Measurements from ENCODE around the gene ZBTB12.
A peak's percentile ranks its signal among the peaks of the same experiment; 100 is the strongest.
"Not testable (repeated sequence)": the region's sequence is repeated elsewhere in the genome, so short reads cannot be mapped to it uniquely, and the experiment has no call there.

ZBTB12 gene

DNA sequence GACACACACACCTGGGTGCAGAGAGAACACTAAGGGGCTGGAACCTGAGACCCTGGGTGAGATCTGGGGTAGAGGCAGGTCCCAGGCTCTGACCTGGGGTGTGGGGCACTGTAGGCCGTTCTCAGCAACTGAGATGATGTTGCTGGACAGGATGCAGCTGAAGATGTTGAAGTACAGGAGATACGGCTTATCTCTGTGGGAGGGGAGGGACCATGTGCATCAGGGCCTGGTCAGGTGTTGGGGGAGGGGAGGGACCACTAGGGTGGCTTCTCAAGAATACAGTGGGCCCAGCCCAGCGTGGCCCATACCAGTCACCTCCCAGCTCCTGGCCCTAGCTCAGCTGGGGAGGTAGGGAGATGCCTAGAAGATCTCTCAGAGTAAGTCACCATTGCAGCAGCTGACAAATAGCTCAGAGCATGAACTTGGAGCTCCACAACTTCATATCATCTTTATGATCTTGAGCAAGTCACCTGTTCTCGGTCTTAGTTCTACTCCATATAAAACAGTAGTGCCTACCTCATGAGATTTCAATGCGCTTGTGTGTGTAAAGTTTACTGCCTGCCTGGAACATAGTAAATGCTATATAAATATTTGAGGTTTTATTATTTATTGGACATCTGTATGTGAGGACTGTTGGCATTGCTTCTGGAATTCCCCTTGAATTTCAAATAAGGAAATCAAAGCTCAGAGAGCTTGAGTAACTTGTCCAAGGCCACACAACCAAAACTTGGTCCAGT is 26.9 kb downstream of the ZBTB12 start:
- FAIRE-seq, result no peak

DNA sequence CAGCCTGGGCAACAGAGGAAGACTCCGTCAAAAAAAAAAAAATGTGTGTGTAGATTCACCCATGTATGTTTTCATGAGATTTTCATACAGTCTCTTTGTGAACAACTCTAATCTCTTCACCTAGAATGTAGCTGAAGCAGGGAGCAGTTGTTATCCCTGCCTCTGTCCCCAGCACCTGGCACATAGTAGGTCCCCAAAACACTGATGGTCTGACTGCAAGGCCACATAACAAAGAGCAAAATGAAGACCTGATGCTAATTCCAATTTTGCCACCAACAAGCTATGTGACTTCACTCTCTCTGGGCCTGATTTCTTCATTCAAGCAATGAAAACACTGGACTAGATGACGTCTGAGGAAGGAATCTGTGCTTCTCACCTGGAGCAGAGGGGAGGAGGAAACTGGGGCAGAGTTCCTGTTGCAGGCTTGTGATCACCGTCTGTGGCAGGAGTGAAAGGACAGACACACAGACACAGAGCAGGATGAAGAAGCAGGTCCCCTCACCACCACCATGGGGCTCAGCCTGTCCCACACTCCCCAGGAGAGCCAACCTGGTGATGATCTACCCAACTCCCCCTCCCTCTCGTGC is 27.7 kb downstream of the ZBTB12 start:
- FAIRE-seq, result no peak

DNA sequence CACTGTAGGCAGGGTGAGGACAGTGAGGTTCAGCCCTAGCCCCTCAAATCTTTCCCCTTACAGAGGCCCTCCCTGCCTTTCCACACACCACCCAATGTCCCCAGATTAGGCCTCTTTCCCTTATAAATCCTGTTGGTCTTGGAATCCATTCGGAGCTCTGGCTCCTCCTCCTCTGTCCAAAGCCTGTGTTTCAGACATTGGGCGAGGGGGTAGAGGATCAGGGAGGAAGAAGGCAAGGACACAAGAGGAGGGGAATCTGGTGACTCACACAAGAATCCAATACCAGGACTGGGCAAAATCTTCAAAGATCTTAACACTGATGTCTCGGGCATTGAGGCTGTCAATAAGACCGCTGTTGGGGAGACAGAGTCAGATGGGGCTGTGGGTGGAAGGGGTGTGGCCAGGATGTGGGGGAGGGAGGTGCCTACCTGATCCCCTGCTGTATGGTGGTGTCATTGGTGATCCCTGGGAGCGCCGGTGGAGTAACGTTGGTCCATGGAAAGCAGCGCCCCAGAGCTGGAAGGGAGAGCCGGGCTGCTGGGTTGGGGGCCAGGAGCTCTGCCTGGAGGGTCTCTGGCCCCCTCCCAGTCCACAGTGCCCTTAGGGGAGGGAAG is 30.7 kb downstream of the ZBTB12 start:
- FAIRE-seq, result no peak

DNA sequence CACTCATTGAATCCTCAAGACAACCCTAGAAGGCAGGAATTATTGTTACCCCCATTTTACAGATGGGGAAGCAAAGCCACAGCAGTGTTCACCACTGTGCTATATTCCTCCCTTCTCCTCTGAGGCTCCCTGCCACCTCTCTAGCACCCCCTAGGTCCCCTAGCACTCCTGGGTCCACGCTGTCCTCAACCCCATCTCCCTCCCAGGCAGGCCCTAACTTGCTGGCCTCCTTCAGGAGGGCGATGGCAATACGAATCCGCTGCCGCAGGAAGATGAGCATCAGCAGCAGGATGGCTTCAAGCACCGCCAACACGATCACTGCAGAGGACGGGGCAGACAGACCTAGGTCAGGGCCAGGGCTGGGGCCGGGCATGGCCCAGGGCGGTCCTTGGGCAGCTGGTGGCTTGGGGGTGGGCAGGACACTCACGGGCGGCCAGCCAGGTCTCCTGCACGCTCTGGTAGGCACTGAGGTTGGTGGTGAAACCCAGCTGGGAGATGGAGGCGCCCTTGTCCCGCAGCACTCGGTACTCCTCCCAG is 31.4 kb downstream of the ZBTB12 start:
- no peak for FAIRE-seq

DNA sequence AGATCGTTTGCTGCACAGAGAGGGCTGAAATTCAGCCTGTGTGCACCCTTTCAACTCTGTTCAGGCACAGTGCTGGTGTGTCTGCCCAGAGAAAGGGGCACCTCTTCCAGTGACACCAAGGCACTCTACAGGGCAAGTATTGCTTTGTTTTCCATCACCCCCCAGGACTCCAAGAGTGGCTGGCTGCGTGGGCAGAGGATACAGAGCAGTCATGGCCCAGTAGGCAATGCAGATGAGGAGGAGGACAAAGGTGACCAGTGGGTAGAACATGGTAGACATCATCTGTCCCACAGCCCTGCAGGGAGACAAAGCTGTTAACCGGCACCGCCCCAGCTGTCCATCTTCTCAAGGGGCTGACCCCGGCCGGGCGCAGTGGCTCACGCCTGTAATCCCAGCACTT is 32.5 kb downstream of the ZBTB12 start:
- FAIRE-seq, result no peak

DNA sequence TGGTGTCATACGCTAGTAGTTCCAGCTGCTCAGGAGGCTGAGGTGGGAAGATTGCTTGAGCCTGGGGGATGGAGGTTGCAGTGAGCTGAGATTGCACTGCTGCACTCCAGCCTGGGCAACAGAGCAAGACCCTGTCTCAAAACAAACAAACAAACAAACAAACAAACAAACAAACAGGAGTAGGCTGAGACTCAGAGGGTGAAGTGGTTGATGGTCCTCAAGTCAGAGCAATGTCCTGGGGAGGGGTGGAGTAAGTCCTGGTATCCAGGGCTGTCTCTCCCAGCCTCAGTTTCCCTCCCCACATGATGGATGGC is 33.3 kb downstream of the ZBTB12 start:
- not testable (repeated sequence) for FAIRE-seq

DNA sequence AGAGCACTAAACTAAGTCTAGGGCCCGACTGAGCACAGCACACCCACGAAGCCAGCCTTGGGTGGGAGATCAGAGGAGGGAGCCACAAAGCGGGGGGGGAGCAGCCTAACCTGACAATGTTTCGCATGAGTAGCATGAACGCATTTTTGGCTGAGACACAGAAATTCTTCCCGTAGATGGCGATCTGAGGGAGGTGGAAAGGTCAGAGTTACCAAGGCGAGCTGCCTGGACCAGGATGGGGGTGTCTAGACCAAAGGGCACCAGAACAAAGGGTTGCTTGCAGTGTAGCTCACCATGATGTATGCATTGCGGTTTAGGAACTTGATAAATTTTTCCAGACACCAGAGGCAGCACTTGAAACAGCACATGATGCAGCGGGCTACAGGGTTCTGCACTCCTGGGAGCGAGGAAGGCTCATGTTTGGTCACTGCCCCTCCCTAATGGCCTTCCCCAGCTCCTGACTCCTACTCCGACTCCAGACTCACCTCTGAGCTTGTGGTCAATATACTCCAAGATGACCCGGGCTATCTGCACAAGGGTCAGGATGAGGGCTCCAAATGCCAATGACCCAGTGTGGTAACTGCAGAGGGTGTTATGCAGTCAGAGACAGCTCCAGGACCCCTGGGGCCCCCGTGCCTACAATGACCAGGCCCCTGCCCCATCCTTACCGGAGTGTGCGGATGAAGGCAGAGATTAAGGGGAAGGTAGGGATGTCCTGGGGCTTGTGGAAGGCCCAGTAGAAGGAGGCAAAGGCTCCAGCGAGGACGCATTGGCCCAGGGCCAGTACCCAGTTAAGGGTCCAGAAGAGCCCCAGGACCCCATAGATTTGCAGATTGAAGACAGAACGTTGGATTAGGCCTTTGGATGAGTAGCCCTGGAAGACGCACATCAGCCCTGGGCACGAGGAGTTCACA is 36.4 kb downstream of the ZBTB12 start:
- FAIRE-seq, result no peak

DNA sequence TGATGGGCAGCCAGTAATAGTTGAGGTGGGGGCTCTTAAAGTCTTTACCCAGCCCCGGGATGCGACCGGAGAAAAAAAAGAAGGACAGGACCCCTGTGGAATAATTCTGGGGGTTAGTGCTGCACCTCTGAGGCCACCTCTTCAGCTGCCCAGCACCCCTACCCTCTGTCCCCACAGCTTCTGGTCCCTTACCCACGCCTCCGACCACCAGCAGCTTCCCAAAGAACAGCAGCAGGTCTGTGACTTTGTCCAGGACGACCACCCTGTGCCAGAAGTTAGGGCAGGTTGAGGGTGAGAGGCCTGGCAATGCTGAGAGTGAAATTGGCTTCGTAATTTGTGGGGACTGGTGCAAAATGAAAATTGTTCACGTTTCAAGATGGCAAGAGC is 37.1 kb downstream of the ZBTB12 start:
- FAIRE-seq, result no peak

DNA sequence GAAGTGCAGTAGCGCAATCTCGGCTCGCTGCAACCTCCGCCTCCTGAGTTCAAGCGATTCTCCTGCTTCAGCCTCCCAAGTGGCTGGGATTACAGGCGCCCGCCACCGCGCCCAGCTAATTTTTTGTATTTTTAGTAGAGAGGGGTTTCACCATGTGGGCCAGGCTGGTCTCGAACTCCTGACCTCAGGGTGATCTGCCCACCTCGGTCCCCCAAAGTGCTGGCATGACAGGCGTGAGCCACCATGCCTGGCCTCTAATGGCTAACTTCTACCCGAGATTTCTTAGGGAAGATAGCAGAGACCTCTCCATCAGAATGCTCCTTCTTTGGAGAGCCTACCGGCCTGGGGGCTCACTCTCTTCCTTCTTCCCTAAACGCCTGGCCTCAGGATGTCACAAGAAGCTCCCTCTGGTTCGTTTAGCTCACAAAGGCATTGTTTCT is 37.7 kb downstream of the ZBTB12 start:
- FAIRE-seq, result not testable (repeated sequence)

DNA sequence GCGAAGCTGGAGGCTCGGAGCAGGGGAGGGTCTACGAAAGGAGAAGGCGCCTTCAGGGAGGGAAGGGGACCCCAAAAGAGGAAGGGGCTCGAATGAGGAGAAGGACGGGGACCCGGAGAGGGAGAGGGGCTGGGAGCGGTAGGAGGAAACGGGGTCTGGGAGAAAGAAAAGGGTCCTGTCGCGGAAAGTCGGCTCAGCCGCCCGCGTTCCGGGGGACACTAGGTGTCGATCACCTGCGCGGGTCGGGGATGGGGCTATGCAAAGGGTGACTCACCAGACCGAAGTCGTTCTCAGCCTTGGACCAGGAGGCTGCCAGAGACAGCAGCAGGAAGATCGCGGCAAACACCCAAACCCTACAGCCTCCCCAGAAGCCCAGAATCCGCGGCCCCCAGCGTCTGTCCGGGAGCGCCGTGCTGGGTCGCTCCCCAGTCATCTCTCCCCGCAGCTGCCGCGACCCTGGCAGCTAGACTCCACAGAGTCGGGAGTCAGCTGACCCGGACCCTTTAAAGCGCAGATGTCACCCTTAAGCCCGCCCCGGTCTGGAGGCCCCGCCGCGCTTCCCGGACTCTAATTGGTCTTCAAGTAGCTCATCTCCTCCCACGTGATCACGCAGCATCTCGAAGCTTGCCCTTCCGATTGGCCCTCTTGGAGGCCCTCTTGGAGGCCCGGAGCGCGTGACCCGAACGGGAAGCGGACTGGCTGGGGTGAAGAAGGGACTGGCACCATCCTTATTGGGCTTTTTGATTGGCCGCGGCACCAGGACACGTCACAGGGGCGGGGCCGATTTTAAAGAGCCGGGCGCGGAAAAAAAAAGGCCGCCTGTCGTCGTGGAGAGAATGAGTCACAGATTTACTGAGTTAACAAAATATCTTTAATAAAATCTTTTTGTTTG is 39.3 kb downstream of the ZBTB12 start, which contains the start of gene NEU1:
TSS of gene NEU1 (minus strand) at position 478 of the 892 bp plus-strand sequence. CDS start at position 433, 45 bp downstream.
- FAIRE-seq, result peak; percentile 99

DNA sequence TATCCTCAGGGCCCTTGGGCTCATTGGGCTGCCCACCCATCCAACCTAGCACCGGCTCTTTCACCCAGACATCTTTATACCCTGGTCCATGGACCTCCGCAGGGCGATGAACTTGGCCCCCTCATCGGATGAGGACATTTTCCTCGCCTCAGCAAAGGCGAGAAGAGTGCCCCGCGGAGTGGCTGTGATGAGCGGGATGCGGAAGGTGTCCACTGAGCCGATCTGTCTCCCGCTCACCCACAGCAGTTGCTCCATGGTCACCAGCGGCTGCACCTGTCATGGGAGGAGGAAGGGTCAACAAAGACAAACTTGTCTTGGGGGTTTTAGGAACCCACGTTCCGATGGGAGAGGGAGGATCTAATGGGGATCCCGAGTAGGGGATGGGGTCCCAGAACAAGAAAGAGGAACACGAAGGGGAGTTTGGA is 40.0 kb downstream of the ZBTB12 start:
- no peak for FAIRE-seq

DNA sequence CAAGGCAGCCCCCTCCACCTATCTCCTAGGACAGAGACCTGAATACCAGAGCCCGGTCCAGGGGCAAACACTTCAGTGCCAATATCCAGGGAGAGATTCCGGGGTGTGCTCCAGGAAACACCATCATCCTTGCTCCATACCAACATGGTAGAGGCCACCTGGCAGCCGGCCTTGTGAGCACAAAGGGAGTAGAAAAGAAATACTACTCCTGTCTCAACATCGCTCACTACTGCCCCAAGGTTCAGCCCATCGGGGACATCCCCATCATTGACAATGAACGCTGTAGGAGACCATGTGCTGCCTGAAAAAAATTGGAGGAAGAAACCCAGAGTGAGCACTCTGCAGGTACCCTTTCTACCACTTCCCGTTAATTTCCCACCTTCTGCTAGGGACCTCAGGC is 40.7 kb downstream of the ZBTB12 start:
- no peak for FAIRE-seq

DNA sequence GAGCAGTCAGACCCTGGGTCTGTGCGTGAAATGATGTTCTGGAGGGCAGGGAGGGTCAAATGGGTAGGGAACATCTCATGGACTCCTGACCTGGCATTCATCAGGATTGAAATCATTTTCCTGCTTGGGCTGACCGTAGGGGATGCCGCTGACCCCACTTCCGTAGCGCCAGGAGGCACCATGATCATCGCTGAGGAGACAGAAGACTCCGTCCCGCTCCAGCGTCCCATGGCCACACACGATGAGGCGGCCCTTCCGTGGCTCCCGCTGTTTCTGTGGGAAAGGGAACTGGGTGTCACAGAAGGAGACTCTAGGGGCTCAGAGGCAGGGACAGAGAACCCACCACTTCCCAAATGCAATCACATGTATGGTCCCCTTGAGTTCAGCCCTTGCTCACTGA is 41.5 kb downstream of the ZBTB12 start:
- FAIRE-seq, result no peak

DNA sequence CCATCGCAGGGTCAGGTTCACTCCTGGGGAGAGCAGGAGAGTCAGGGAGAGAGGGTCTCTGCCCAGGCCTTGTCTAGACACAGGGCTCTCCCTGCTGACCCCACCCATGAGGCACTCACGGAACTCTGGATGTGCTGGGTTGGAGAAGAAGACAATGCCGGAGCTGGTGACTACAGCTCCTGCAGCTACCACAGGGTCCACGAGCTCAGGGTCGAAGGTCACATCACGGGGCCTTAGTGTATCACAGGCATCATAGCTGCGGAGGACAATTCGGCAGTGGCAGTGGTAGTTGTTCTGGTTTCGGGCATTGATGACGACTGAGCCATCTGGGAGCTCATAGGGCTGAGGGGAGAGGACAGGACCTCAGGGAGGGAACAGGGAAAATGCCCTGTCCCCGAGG is 42.0 kb downstream of the ZBTB12 start:
- no peak for FAIRE-seq

DNA sequence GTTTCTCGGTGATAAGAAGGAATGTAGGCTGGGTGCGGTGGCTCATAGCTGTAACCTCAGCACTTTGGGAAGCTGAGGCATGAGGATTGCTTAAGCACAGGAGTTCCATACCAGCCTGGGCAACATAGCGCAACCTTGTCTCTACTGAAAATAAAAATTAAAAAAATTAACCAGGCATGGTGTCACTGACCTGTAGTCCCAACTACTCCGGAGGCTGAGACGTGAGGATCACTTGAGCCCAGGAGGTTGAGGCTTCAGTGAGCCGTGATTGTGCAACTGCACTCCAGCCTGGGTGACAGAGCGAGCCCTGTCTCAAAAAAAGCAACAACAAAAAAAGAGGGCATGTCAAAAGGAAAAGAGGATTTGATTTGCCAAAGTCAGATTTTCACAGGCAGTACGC is 43.2 kb downstream of the ZBTB12 start:
- no peak for FAIRE-seq

DNA sequence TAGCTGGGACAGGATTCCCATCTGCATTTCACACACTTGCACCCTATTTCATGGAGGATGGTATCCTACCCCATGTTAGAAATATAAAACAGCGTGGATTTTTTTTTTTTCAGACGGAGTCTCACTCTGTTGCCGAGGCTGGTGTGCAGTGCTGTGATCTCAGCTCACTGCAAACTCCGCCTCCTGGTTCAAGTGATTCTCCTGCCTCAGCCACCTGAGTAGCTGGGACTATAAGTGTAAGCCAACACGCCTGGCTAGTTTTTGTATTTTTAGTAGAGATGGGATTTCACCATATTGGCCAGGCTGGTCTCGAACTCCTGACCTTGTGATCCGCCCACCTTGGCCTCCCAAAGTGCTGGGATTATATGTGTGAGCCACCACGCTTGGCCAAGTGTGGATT is 44.1 kb downstream of the ZBTB12 start:
- not testable (repeated sequence) for FAIRE-seq

DNA sequence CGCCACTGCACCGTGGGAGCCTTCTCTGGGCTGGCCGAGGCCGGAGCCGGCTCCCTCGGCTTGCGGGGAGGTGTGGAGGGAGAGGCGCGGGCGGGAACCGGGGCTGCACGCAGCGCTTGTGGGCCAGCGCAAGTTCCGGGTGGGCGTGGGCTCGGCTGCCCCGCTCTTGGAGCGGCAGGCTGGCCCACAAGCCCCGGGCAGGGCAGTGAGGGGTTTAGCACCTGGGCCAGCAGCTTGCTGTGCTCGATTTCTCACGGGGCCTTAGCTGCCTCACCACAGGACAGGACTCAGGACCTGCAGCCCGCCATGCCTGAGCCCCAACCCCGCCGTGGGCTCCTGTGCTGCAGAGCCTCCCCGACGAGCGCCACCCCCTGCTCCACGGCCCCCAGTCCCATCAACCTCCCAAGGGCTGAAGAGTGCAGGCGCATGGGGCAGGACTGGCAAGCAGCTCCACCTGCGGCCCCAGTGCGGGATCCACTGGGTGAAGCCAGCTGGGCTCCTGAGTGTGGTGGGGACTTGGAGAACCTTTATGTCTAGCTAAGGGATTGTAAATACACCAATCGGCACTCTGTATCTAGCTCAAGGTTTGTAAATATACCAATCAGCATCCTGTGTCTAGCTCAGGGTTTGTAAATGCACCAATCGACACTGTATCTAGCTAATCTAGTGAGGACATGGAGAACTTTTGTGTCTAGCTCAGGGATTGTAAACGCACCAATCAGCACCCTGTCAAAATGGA is 49.7 kb downstream of the ZBTB12 start:
- not testable (repeated sequence) for FAIRE-seq

DNA sequence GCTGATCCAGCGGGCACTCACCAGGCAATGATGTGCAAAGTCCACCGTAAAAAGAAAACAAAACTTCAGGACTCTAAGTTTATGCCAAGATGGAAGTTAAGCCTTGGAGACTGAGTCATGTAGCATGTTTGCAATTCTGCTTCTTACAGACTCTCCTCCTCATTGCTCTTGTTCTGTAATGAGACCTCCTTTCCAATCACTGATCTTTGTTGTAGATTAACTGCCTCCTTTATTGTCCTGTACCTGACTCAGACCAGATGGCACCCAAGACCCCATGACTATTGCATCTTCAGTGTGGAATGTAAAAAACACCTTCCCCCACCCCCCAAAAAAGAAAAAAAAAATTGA is 50.4 kb downstream of the ZBTB12 start:
- FAIRE-seq, result no peak

DNA sequence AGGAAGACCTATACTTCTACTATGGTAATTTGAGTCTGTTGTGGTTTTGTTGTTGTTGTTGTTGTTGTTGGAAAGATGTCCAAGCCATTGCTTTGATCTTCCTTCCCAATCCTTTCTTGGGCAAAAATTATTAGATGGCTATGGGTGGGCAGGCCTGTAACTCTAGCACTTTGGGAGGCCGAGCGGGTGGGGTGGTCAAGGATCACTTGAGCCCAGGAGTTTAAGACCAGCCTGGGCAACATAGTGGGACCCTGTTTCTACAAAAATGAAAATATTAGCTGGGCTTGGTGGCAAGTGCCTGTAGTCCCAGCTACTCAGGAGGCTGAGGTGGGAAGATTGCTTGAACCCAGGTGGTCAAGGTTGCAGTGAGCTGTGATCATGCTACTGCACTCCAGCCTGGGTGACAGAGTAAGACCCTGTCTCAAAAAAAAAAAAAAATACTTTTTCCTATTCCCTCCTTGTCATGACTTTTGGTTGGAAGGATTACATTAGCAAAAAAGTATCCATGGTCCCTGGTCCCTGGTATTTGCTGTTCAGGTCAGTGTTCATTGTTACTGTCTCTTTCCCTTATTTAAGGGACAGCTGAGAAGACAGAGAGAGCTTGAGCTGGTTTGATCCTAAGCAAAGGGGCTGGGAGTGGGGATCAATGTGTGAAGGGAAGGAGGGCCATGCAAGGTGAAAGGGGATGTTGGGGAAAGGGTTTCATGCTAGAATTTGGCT is 51.0 kb downstream of the ZBTB12 start:
- FAIRE-seq, result no peak

Measured in A204.1 (cell line).